HG03066 (cell line): ENCODE measurements around the gene SYNM.

Experiments
- ATAC-seq: cut with Tn5 transposase; IDR thresholded peaks from one replicate; pipeline ENCODE4 v1.9.1; 2021; ENCODE audit warnings: low read depth; ENCODE audit not compliant: unreplicated experiment

Gene SYNM

GRCh38 chr15:99165020-99165790, 60.3 kb downstream of the SYNM start:
- ATAC-seq = no peak

GRCh38 chr15:99165956-99166689, 61.2 kb downstream of the SYNM start:
- no peak for ATAC-seq

- ATAC-seq = no peak
These were observed 62.3 kb downstream of the SYNM start for GRCh38 chr15:99167201-99167600.

GRCh38 chr15:99167640-99168039, 62.8 kb downstream of the SYNM start:
- ATAC-seq = no peak

- ATAC-seq = no peak
These were observed 64.0 kb downstream of the SYNM start for GRCh38 chr15:99168601-99169580.

- ATAC-seq = no peak
These were observed 65.0 kb downstream of the SYNM start for GRCh38 chr15:99169769-99170311.

GRCh38 chr15:99170476-99171065, 65.7 kb downstream of the SYNM start:
- no peak for ATAC-seq

GRCh38 chr15:99172171-99172570, 67.3 kb downstream of the SYNM start:
- no peak for ATAC-seq

GRCh38 chr15:99172989-99173388, 68.1 kb downstream of the SYNM start:
- no peak for ATAC-seq

- ATAC-seq = no peak
These were observed 69.9 kb downstream of the SYNM start for GRCh38 chr15:99174567-99175395.

- ATAC-seq = no peak
These were observed 71.9 kb downstream of the SYNM start for GRCh38 chr15:99176757-99177156.

- no peak for ATAC-seq
These were observed 72.8 kb downstream of the SYNM start for GRCh38 chr15:99177679-99178078.

- ATAC-seq = no peak
These were observed 75.4 kb downstream of the SYNM start for GRCh38 chr15:99180086-99180963.

- no peak for ATAC-seq
These were observed 76.1 kb downstream of the SYNM start for GRCh38 chr15:99180964-99181306.

- ATAC-seq = no peak
These were observed 76.7 kb downstream of the SYNM start for GRCh38 chr15:99181545-99181971.

GRCh38 chr15:99182791-99183190, 77.9 kb downstream of the SYNM start:
- ATAC-seq = no peak
